ENCODE data around the gene CSNK1G2. TPM values are rescaled to one million over a fixed set of nuclear protein-coding genes. Genes with fewer than 3 reads are reported as not detected.
A peak's percentile ranks its signal among the peaks of the same experiment; 100 is the strongest.

Gene CSNK1G2
- total RNA-seq, 1 donor from 2014 or later, result 77.6 TPM

DNA sequence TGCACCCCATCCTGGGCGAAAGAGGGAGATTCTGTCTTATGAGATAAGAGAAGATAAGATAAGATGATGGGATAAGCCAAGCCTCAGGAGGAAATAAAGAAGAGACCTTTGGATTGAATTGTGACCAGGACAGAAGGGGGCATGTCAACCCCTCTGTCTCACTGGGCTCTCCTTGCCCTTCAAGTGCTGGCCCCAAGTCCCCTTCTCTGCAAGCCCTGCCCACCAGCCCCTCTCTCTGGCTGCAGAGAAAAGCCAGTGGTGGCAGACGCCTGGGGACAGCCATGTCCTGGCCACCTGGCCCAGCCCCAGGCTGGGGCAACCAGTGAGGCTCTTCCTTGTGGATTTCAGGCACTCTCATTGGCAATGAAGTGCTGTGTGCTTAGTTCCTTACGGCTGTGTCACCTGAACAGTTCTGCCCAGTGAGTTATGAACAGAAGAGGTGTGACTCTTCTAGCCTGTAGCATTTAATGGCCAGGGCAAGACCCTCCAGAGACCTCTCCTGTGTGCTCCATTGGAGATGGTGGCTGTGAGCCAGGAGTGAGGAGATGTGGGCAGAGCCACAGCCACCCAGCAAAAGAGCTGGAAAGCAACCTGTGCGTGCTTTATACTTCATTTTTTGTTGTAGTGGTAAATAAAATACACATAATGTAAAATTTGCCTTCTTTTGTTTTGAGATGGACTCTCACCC, 80.6 kb downstream of the CSNK1G2 start:
- DNase-seq (ENCODE audit: extremely low spot score in 2 of 2), result no peak
- intact Hi-C loops (cut with DNase I), result no loop called here
- Histone ChIP-seq H3K4me3 (no peak overlapping the region), H3K9me3 (no peaks in the 10 kb centered on the region), H3K36me3 (no peaks in the 10 kb centered on the region), H3K27ac (no peak overlapping the region), H3K4me1 (peaks cover 1% of the 10 kb centered on the region), H3K27me3 (no peaks in the 10 kb centered on the region)
- TF ChIP-seq POLR2A (IDR thresholded peaks at IDR 0.05), result no peak
- TF ChIP-seq POLR2AphosphoS5 (IDR thresholded peaks at IDR 0.05; ENCODE audit: insufficient read depth in 1 of 2, low read depth in 1 of 2), result no peak
- TF ChIP-seq, protein P1, sequence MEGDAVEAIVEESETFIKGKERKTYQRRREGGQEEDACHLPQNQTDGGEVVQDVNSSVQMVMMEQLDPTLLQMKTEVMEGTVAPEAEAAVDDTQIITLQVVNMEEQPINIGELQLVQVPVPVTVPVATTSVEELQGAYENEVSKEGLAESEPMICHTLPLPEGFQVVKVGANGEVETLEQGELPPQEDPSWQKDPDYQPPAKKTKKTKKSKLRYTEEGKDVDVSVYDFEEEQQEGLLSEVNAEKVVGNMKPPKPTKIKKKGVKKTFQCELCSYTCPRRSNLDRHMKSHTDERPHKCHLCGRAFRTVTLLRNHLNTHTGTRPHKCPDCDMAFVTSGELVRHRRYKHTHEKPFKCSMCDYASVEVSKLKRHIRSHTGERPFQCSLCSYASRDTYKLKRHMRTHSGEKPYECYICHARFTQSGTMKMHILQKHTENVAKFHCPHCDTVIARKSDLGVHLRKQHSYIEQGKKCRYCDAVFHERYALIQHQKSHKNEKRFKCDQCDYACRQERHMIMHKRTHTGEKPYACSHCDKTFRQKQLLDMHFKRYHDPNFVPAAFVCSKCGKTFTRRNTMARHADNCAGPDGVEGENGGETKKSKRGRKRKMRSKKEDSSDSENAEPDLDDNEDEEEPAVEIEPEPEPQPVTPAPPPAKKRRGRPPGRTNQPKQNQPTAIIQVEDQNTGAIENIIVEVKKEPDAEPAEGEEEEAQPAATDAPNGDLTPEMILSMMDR (IDR thresholded peaks at IDR 0.05), result no peak

GRCh38 chr19:2022289-2022688, 81.3 kb downstream of the CSNK1G2 start:
- H3K36me3 ChIP-seq, result no peaks in the 10 kb centered on the region
- no peak overlapping the region for H3K4me3 ChIP-seq
- H3K9me3 ChIP-seq, result no peaks in the 10 kb centered on the region
- no peak for TF ChIP-seq POLR2A (IDR thresholded peaks at IDR 0.05)
- TF ChIP-seq, protein P1 (IDR thresholded peaks at IDR 0.05), result no peak
- no peak for TF ChIP-seq POLR2AphosphoS5 (IDR thresholded peaks at IDR 0.05; ENCODE audit: insufficient read depth in 1 of 2, low read depth in 1 of 2)
- H3K4me1 ChIP-seq, result no peaks in the 10 kb centered on the region
- no peak overlapping the region for H3K27ac ChIP-seq
- intact Hi-C loops (cut with DNase I), result no loop called here
- no peaks in the 10 kb centered on the region for H3K27me3 ChIP-seq
- DNase-seq (ENCODE audit: extremely low spot score in 2 of 2), result no peak

- no peaks in the 10 kb centered on the region for H3K36me3 ChIP-seq
- TF ChIP-seq, protein P1 (IDR thresholded peaks at IDR 0.05), result no peak
- TF ChIP-seq POLR2A (IDR thresholded peaks at IDR 0.05) (no peak), POLR2AphosphoS5 (IDR thresholded peaks at IDR 0.05; ENCODE audit: insufficient read depth in 1 of 2, low read depth in 1 of 2) (no peak)
- H3K4me3 ChIP-seq, result no peak overlapping the region
- H3K27ac ChIP-seq, result peak overlapping the region; percentile 70
- intact Hi-C loops (cut with DNase I), result no loop called here
- peaks cover 38% of the 10 kb centered on the region for H3K4me1 ChIP-seq
- H3K27me3 ChIP-seq, result no peaks in the 10 kb centered on the region
- no peaks in the 10 kb centered on the region for H3K9me3 ChIP-seq
- DNase-seq (ENCODE audit: extremely low spot score in 2 of 2), result no peak
Observed at GRCh38 chr19:2026770-2027169, 85.8 kb downstream of the CSNK1G2 start.

DNA sequence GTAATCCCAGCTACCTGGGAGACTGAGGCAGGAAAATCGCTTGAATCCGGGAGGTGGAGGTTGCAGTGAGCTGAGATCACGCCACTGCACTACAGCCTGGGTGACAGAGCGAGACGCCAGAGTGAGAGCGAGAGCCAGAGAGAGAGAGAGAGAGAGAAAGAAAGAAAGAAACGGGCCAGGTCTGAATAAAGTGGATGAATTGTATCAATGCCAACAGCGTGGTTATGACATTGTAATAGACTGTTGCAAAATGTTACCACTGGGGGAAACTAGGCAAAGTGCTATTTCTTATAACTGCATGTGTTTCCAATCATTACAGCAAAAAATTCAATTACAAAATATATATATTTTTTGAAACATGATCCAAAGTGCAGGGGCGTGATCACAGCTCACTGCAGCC, 86.4 kb downstream of the CSNK1G2 start:
- peak in 1 of 2 donors; percentile 10 for TF ChIP-seq POLR2AphosphoS5 (IDR thresholded peaks at IDR 0.05; ENCODE audit: insufficient read depth in 1 of 2, low read depth in 1 of 2)
- TF ChIP-seq, protein P1 (IDR thresholded peaks at IDR 0.05), result no peak
- H3K4me1 ChIP-seq, result peaks cover 44% of the 10 kb centered on the region
- no peaks in the 10 kb centered on the region for H3K27me3 ChIP-seq
- H3K4me3 ChIP-seq, result no peak overlapping the region
- H3K9me3 ChIP-seq, result no peaks in the 10 kb centered on the region
- DNase-seq (ENCODE audit: extremely low spot score in 2 of 2), result no peak
- peak overlapping the region; percentile 70 for H3K27ac ChIP-seq
- H3K36me3 ChIP-seq, result no peaks in the 10 kb centered on the region
- intact Hi-C loops (cut with DNase I), result no loop called here

Small RNAs within 50 kb of the gene (small RNA-seq; reads per million reads assigned to genes)
- not detected for gene AC007136.1

Other genes starting within 250 kb of the CSNK1G2 start
- not detected for gene ONECUT3, start 187.7 kb upstream of the CSNK1G2 start, total RNA-seq
- gene ATP8B3, start 128.9 kb upstream of the CSNK1G2 start, total RNA-seq, result 3.2 TPM
- 19.9 TPM for gene REXO1, start 92.7 kb upstream of the CSNK1G2 start, total RNA-seq
- 7.6 TPM for gene KLF16, start 77.6 kb upstream of the CSNK1G2 start, total RNA-seq
- 83.0 TPM for gene ABHD17A, start 55.7 kb upstream of the CSNK1G2 start, total RNA-seq
- gene ADAT3, start 35.8 kb upstream of the CSNK1G2 start, total RNA-seq, result 5.2 TPM
- 51.3 TPM for gene SCAMP4, start 35.8 kb upstream of the CSNK1G2 start, total RNA-seq
- 81.5 TPM for gene BTBD2, start 74.5 kb downstream of the CSNK1G2 start, total RNA-seq
- gene MKNK2, start 110.1 kb downstream of the CSNK1G2 start, total RNA-seq, result 185 TPM
- 50.6 TPM for gene MOB3A, start 155.2 kb downstream of the CSNK1G2 start, total RNA-seq
- gene IZUMO4, start 155.7 kb downstream of the CSNK1G2 start, total RNA-seq, result 7.9 TPM
- gene AP3D1, start 210.4 kb downstream of the CSNK1G2 start, total RNA-seq, result 62.9 TPM
- 13.0 TPM for gene DOT1L, start 222.8 kb downstream of the CSNK1G2 start, total RNA-seq

Measured in vagina (tissue), 2 donors.